ENCODE data around the gene TNFAIP2. TPM values are rescaled to one million over a fixed set of nuclear protein-coding genes. Genes with fewer than 3 reads are reported as not detected.
A peak's percentile ranks its signal among the peaks of the same experiment; 100 is the strongest.

Gene TNFAIP2
- total RNA-seq, 1 experiment from 2014 or later = 366 TPM

- BruUV-seq (replicated peaks) = no TSS peak
- no peaks in the 10 kb centered on the region for H4K20me1 ChIP-seq (ENCODE audit: insufficient read depth)
These were observed 63.1 kb downstream of the TNFAIP2 start for GRCh38 chr14:103186241-103186822.

More at GRCh38 chr14:103186241-103186822, 63.1 kb downstream of the TNFAIP2 start:
- peak; percentile 28 to 80 for DNase-seq
- Histone ChIP-seq H3K27ac (peak overlapping the region; percentile 92), H3K4me3 (no peak overlapping the region), H2AFZ (no peak overlapping the region), H3K9me2 (ENCODE audit: insufficient read depth) (no peaks in the 10 kb centered on the region), H3K9me3 (ENCODE audit: insufficient read depth, low read depth) (no peaks in the 10 kb centered on the region), H3K27me3 (ENCODE audit: insufficient read depth, low read depth) (no peaks in the 10 kb centered on the region), H3F3A (ENCODE audit: insufficient read depth, low read depth) (peaks cover 46% of the 10 kb centered on the region), H3K36me3 (ENCODE audit: low read depth) (no peaks in the 10 kb centered on the region), H3K4me1 (replicated peaks; ENCODE audit: insufficient read depth) (peaks cover 37% of the 10 kb centered on the region), H3K79me2 (ENCODE audit: low read depth) (no peaks in the 10 kb centered on the region), H3K4me2 (peak overlapping the region; percentile 64)
- ChIA-PET CTCF (interaction anchor here (0.6 to 1.4 kb wide), 7 partner anchors 14 to 157 kb away, joined by 3 to 4 read pairs (median 3); no protein-coding TSS in a partner anchor), POLR2A (ENCODE audit: unreplicated experiment) (interaction anchor here (0.5 to 0.6 kb wide), 2 partner anchors 46 to 95 kb away, joined by 3 read pairs; no protein-coding TSS in a partner anchor)
- intact Hi-C loops (cut with micrococcal nuclease; ENCODE audit: unreplicated experiment) = no loop called here
- TF ChIP-seq, protein P1, sequence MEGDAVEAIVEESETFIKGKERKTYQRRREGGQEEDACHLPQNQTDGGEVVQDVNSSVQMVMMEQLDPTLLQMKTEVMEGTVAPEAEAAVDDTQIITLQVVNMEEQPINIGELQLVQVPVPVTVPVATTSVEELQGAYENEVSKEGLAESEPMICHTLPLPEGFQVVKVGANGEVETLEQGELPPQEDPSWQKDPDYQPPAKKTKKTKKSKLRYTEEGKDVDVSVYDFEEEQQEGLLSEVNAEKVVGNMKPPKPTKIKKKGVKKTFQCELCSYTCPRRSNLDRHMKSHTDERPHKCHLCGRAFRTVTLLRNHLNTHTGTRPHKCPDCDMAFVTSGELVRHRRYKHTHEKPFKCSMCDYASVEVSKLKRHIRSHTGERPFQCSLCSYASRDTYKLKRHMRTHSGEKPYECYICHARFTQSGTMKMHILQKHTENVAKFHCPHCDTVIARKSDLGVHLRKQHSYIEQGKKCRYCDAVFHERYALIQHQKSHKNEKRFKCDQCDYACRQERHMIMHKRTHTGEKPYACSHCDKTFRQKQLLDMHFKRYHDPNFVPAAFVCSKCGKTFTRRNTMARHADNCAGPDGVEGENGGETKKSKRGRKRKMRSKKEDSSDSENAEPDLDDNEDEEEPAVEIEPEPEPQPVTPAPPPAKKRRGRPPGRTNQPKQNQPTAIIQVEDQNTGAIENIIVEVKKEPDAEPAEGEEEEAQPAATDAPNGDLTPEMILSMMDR (conservative IDR thresholded peaks at IDR 0.05) = no peak
- no peak for TF ChIP-seq EZH2 (IDR thresholded peaks at IDR 0.05; ENCODE audit: low read depth)

Other genes with a start within 250 kb of the TNFAIP2 start
- 21.8 and 36.5 TPM in 2 replicates for gene AMN, start 200.8 kb upstream of the TNFAIP2 start, total RNA-seq (2021)
- 203 and 209 TPM in 2 replicates for gene CDC42BPB, start 65.9 kb upstream of the TNFAIP2 start, total RNA-seq (2021)
- gene LBHD2, start 39.3 kb upstream of the TNFAIP2 start, total RNA-seq (2021) = 0.52 and 0.78 TPM in 2 replicates
- 0.38 and 1.7 TPM in 2 replicates for gene EXOC3L4, start 28.7 kb upstream of the TNFAIP2 start, total RNA-seq (2021)
- 310 and 330 TPM in 2 replicates for gene EIF5, start 210.8 kb downstream of the TNFAIP2 start, total RNA-seq (2021)

Data from PC-9 (cell line).